Measurements from ENCODE around the gene GRWD1.
"Not testable (repeated sequence)": the region's sequence is repeated elsewhere in the genome, so short reads cannot be mapped to it uniquely, and the experiment has no call there.

Gene GRWD1

DNA sequence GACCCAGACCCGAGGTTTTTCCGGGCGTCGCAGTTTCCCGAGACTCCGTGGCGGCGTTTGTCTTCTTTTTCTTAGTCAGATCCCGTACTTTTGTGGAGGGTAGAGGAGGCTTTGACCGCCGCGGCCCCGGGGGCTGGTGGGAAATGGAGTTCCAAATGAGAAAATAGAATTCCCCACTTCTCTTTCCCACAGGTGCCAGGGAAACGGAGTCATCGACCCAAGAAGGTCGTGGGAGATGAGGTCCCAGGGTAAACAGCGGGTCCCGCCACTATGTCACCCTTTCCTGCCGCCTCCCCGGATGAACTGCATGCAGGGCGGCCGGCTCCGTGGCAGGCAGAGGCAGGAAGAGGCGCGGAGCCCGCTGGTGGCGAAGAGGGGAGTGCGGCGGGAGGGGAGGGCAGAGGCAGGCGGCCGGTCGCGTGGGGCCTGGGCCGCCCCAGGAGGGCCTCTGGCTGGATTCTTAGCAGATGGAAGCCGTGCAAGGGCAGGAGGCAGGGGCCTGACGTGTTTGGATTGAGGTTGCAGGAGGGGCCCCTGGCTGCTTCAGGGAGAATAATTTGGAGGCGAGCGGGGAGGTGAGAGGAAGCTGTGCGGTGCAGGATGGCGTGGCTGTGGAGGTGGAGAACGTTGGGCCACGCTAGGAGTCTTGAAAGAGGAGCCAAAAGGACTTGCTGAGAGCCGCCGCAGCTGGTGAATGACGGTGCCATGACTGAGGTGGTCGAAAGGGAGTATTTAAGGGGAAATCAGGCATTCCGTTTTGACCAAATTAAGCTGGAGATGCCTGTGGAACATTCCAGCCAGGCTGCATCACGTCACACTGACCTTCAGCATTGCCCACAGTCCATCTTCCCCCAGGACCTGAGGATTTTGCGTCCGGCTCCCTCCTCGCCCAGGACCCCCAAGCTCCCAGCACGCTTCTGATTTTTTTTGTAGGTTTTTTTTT lies 35.0 kb downstream of the GRWD1 start:
- H3K4me3 ChIP-seq (ENCODE audit: low read depth, low read length): 0 out of 2 replicates have a peak overlapping the region, but pooled peaks have one; percentile 18

DNA sequence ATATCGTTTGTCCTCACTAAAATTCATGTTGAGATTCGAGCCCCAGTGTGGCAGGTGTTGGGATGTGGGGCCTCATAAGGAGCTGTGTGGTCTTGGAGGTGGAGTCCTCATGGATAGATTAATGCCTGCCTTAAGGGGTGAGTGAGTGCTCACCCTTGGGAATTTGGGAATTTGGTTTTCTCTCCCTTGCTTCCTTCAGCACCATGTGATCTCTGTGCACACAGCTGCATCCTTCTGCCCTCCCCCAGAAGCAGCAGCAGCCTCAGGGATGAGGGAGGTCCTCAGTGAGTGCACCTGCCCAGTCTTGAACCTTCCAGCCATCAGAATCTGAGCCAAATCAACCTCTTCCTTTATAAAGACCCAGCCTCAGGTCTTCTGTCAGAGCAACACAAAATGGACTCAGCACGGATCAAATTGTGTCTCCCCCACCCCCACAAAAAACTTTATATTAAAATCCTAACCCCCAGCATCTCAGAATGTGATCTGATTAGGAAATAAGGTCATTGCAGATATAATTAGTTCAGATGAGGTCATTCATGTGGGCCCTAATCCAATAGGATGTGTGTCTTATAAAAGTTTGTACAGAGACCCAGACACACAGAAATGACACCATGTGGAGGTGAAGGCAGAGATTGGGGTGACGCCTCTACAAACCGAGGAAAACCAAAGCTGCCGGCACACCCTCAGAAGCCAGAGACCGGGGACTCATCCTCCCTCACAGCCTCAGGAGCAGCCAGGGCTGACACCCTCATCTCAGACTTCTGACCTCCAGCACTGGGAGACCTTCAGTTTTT lies 36.3 kb downstream of the GRWD1 start:
- H3K4me3 ChIP-seq (ENCODE audit: low read depth, low read length): no peak overlapping the region
- TF ChIP-seq, protein P1, sequence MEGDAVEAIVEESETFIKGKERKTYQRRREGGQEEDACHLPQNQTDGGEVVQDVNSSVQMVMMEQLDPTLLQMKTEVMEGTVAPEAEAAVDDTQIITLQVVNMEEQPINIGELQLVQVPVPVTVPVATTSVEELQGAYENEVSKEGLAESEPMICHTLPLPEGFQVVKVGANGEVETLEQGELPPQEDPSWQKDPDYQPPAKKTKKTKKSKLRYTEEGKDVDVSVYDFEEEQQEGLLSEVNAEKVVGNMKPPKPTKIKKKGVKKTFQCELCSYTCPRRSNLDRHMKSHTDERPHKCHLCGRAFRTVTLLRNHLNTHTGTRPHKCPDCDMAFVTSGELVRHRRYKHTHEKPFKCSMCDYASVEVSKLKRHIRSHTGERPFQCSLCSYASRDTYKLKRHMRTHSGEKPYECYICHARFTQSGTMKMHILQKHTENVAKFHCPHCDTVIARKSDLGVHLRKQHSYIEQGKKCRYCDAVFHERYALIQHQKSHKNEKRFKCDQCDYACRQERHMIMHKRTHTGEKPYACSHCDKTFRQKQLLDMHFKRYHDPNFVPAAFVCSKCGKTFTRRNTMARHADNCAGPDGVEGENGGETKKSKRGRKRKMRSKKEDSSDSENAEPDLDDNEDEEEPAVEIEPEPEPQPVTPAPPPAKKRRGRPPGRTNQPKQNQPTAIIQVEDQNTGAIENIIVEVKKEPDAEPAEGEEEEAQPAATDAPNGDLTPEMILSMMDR (IDR thresholded peaks at IDR 0.05; ENCODE audit: low read depth, low read length): no peak

More for the DNA sequence above, 35.0 kb downstream of the GRWD1 start:
- TF ChIP-seq, protein P1 (IDR thresholded peaks at IDR 0.05; ENCODE audit: low read depth, low read length): no peak

DNA sequence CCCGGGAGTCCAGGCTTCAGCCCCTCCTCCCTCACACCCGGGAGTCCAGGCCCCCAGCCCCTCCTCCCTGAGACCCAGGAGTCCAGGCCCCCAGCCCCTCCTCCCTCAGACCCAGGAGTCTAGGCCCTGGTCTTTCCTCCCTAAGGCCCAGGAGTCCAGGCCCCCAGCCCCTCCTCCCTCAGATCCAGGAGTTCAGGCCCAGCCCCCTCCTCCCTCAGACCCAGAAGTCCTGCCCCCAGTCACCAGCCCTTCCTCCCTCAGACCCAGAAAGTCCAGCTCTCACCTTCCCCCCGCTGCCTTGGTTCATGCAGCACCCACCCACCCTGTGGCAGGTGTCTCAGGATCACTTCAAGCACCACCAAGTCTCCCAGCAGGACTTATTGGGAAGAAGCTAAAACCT lies 37.5 kb downstream of the GRWD1 start:
- H3K4me3 ChIP-seq (ENCODE audit: low read depth, low read length): no peak overlapping the region
- TF ChIP-seq, protein P1 (IDR thresholded peaks at IDR 0.05; ENCODE audit: low read depth, low read length): no peak

DNA sequence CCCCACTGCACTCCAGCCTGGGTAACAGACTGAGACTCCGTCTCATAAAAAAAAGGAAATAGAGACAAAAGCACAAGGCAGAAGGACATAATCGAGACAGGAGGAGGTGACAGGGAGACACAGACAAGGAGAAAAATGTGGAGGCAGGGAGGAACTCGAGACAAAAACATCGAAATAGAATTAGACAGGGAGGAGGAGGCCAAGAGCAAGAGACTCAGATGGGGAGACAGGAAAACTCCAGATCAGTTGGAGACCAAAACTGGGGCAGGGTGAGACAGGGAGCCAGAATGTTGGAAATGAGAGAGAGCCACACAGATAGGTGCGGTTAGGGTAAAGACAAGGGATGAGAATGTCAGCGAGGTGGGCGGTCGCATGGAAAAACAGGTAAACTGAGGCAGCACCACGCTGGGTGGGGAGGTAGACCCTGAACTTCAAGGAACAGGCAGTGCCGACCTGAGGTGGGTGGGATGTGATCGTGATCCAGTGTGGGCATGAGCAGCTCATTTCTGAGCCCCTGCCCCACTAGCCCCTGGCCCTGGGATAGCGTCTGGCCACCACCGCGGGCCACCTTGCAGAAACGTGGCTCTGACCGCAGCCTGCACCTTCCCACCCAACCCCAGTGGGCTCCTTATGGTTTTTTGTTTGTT lies 38.6 kb downstream of the GRWD1 start:
- no peak overlapping the region for H3K4me3 ChIP-seq (ENCODE audit: low read depth, low read length)
- TF ChIP-seq, protein P1 (IDR thresholded peaks at IDR 0.05; ENCODE audit: low read depth, low read length): no peak

DNA sequence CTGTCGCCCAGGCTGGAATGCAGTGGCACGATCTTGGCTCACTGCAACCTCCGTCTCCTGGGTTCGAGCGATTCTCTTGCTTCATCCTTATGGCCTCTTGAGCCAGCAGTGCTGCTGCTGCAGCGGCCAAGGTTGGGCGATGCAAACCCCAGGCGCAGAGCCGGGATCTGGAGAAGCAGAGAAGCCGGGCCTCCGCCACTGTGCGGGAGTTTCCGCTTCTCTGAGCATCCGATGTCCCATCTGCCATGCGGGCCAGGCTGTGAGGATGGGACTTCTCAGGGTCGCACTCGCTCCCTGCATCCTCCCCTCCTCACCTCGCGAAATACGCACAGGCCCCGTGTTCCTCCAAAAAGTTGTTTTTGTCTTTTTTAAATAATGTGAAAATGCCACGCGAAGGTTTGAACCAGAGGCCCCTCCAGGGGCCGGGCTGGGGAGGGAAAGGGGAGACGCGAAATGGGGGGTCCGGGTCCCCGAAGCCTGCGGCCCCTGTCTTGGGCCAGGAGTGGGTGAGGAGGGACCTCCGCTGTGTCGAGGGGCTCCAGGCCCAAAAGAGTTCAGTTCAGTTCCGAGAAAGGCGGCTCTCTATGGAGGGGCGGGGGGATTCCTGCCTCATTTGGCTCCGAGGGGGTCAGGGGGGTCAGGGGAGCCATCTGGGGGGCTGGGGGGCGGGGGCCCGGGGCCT lies 39.3 kb downstream of the GRWD1 start:
- TF ChIP-seq, protein P1 (IDR thresholded peaks at IDR 0.05; ENCODE audit: low read depth, low read length): no peak
- no peak overlapping the region for H3K4me3 ChIP-seq (ENCODE audit: low read depth, low read length)

DNA sequence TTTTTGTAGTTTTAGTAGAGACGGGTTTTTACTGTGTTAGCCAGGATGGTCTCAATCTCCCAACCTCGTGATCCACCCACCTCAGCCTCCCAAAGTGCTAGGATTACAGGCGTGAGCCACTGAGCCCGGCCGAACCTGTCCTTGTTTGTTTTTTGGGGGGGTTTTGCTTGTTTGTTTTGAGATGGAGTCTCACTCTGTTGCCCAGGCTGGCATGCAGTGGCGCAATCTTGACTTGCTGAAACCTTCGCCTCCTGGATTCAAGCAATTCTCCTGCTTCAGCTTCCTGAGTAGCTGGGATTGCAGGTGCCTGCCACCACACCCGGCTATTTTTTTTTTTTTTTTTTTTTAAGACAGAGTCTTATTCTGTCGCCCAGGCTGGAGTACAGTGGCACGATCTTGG lies 40.9 kb downstream of the GRWD1 start:
- H3K4me3 ChIP-seq (ENCODE audit: low read depth, low read length): not testable (repeated sequence)

DNA sequence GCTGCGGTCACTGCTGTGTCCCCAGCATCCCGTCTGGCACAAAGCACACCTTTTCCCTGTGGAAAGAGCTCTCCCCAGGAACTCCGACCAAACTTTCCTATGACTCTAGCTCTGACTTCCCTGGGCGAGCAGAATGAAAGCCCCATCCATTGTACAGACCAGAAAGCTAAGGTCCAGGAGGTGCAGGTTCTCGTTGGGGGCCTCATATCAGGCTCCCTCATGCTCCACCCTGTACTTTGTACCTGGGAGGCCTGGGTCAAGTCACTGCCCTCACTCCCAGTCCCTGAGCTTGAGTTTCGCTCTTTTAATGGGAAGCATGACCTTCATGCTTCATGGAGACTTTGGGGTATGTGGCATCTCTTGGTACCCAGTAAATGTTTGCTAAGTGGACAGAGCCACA lies 41.8 kb downstream of the GRWD1 start:
- H3K4me3 ChIP-seq (ENCODE audit: low read depth, low read length): no peak overlapping the region
- TF ChIP-seq, protein P1 (IDR thresholded peaks at IDR 0.05; ENCODE audit: low read depth, low read length): no peak
